NCI-H1048 (cell line): ENCODE data around the gene SEC24A.
A peak's percentile ranks its signal among the peaks of the same experiment; 100 is the strongest.
"Not testable (repeated sequence)": the region's sequence is repeated elsewhere in the genome, so short reads cannot be mapped to it uniquely, and the experiment has no call there.

Source experiments
- DNase-seq: peaks from one replicate; lab custom pipeline; 2025; lab: John Stamatoyannopoulos, UW

The SEC24A gene

DNA sequence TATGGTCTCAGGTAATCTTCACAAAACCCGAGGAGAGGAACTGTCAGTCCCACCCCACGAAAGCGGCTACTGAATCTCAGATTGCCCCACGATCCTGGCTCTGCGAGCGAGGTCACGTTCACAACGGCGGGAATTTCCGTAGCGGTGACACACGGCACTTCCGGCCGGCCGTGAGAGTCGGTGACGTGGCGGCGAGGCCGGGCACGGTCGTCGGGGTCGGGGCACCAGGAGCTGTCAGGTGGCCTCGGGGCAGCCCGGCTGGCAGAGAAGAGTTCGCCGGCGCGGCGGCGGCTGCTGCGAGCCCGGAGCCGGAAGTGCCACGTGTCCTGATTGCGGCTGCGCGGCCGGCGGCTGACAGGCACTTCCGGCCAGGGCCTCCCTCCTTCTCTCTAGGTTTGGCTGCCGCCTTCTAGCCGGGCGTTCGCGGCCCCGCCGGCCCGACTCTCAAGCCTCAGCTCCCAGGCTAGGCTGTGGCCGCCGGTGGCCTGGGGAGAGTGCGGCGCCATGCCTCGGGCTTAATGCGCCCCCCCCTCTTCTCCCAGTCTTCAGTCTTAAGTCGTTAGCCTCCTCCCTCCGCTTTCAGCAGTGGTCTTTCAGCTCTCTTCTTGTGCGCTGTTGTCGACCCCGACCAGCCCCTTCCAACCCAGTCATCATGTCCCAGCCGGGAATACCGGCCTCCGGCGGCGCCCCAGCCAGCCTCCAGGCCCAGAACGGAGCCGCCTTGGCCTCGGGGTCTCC is at the start of gene SEC24A:
TSS of gene SEC24A (plus strand) at position 361 of the 738 bp plus-strand sequence. CDS start at position 653, 292 bp downstream.
- peak; percentile 49 for DNase-seq

DNA sequence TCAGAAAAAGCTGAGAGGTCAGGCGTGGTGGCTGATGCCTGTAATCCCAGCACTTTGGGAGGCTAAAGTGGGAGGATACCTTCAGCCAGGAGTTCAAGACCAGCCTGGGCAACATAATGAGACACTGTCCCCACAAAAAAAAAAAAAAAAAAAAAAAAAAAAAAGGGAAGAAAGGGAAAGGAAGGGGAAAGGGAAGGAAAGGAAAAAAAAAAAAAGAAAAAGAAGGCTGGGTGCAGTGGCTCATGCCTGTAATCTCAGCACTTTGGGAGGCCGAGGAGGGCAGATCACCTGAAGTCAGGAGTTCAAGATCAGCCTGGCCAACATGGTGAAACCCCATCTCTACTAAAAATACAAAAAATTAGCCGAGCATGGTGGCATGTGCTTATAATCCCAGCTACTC is 48.8 kb upstream of the SEC24A start:
- not testable (repeated sequence) for DNase-seq

DNA sequence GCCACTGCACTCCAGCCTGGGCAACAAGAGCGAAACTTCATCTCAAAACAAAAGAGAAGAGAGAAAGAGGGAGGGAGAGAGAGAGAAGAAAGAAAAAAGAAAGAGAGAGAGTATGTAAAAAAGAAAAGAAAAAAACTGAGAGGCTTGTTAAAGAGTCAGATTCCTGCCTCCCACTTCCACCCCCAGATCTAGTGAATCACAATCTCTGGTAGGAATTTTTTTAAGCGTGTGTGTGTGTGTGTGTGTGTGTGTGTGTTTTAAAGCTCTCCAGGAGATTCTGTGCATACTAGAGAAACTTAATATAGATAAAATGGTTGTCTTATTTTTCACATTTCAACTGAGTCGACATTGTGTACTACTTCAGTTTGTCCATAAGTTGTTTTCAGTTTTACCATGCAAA is 48.0 kb upstream of the SEC24A start:
- no peak for DNase-seq

DNA sequence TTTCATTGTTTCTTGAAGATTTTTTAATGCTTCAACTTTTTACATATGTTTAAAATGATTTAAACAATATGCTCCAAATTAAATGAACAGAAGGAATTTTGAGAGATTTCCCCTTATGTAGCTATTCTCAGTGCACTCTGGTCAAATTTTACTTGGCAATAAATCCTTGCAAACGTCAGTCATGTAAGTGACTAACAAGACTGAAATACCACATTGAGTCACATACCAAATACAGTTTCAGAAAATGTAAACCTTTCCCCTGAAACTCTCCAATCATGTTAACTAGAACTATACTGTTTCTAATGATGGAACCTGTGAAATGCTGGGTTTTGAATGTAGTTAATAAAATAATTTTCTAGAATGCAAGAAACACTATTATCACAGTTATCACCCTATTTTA is 45.5 kb upstream of the SEC24A start:
- DNase-seq, result no peak

DNA sequence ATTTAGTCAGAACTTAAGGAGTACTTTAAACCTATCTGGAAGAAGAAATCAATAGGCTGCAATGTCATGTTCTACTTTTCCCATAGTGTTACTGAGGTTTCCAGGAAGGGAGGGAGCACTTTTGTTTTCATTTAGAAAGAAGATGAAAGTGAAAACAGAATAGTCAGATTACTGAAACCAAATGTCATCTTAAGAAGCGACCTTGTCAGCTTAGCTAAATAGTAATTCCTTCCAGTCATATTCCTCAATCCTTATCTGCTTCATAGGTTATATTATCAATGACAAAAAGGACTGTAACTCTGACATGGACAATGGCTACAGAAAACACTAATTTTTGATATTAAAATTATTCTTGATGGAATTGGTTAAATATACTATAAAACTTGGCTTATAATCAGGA is 43.7 kb upstream of the SEC24A start:
- no peak for DNase-seq

DNA sequence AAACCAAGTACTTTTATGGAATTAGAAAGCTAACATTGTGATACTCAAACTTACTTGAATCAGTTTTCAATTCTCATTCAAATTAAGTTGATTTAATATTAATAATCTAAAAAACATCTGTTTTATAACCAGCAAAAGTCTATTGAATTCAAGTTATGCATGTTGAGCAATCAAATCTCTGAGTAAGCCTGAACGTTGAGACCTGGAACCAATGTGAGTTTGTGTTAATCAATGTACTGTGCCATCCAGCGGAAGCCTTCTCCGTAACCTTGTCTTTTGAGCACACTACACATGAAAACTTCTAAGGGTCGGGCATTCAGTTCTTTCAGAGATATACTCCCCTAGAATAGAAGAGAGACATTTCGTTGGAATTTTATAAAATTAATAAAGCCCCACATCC is 41.9 kb upstream of the SEC24A start:
- no peak for DNase-seq

DNA sequence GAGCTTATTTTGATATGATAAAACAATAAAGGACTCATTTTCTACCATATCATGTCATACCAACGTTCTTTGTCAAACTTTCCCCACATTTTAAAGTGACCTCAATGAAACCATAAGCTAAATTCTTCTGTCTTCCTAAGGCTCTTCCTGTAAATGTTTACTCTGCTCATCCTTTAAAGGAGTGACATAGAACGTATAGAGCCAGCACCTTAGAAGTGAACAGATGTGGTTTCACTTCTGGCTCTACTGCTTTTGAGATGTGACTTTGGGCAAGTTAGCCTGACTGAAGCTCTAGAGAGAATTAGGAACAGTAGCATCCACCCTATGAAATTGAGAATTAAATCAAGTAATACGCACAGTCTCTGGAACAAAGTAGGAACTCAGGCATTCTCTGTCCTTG is 40.0 kb upstream of the SEC24A start:
- DNase-seq, result no peak

DNA sequence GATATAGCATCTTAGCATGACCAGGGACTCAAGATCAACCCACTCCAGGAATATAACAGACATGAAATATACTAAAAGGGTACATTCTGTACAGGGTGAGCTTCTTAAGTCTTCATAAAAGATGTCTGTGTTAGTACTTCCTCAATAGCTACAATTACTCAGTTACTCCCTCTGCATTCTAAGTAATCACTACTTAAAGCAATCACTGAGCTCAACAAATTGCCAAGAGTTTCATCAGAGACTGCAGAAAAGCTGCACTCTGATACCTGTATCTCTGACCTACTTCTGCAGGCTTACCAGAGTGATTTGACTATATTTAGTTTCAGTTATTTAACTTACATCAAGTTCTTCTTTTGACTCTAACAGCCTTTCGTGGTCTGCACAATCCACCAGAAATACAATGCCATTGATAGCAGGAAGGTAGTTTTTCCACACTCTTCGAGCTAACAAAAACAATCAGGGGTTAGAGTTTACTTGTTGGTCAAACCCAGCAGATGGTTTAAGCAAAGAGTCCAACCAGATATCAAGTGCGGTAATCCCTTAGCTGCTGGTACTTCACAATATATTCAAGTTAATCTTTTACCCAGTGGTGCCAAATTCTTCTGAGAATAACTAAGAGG is 39.2 kb upstream of the SEC24A start:
- no peak for DNase-seq

DNA sequence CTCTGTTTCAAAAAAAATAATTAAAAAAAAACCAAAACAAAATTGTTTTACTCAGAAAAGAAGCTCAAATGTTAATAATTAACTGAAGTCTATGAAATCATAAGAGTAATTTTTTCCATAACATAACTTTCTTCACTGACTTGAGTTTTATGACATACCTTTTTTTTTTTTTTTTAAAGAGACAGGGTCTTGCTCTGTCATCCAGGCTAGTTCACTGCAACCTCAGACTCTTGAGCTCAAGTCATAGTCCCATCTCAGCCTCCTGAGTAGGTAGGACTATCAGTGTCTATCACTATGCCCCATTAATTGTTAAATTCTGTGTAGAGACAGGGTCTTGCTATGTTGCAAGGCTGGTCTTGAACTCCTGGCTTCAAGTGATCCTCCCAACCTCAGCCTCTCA is 37.9 kb upstream of the SEC24A start:
- DNase-seq, result no peak

DNA sequence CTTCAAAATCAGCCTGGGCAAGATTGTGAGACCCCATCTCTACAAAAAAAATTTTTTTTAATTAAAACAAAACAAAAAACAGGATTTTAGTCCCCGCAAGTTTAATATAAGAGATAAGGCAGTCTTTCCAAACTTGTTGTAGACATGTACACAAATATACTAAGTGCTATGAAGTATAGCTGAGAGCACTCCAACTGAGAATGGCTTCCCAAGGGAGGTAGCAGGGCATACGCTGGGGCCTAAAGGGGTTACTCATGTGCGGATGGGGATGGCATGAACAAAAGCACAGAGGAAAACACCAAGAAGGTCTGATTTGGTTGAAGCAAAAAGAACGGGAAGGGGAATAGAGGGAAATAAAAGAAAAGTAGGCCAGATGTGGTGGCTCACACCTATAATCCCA is 37.1 kb upstream of the SEC24A start:
- no peak for DNase-seq

DNA sequence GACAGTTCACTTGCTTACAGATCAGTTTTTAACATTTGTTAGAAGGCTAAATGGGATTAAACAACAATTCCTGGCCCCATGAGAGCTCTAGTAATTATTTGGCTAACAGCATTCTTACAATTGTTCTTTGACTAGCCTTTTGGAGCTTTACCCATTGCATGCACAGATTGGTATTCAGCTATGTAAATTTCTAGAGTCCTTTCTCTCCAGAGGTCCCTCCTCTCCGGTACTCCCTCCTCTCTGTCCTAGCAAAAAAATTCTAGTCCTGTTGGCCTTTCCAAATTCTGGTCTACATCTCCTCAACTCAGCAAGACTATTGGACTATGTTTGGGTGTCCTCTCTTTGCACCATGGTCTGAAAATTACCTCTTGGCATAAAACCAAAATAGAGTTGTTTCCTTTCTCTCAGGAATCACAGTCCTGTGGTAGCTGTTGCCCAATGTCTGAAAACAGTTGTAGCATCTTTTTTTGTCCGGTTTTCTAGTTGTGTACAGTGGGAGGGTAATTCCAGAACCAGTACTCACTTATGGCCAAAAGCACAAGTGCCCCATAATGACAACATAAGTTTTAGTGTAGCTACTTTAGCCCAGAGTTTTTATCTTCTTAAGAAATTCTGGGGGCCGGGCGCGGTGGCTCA is 34.0 kb upstream of the SEC24A start:
- no peak for DNase-seq

DNA sequence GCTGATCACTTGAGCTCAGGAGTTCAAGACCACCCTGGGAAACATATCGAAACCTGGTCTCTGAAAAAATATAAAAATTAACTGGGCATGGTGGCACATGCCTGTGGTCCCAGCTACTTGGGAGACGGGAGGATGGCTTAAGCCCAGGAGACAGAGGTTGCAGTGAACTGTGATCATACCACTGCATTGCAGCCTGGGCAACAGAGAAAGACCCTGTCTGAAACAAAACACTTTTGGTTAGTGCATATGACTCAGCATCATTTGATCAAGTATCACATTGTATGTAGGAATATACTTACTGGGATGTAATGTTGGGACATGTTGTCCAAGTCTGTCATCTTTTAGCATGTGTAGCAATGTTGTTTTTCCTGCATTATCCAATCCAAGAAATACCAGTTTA is 28.0 kb upstream of the SEC24A start:
- DNase-seq, result no peak

DNA sequence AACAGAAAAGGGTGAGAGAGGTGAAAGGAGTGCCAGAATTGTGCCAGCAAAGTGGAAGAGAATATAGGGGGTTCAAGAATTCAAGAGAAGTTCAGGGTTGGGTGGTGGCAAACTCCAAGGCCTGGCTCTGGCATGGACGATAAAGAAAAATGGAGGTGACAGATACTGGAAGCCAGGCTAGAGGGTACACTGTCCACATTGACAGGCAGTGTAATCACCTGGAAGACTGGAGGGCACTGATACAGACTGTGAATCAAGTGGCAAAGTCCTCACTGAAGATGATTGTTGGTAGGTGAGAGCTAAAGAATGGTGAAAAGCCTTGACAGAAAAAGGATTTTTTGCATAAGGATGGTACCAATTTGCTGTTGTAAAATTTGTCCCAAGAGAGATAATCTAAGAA is 23.0 kb upstream of the SEC24A start:
- no peak for DNase-seq

DNA sequence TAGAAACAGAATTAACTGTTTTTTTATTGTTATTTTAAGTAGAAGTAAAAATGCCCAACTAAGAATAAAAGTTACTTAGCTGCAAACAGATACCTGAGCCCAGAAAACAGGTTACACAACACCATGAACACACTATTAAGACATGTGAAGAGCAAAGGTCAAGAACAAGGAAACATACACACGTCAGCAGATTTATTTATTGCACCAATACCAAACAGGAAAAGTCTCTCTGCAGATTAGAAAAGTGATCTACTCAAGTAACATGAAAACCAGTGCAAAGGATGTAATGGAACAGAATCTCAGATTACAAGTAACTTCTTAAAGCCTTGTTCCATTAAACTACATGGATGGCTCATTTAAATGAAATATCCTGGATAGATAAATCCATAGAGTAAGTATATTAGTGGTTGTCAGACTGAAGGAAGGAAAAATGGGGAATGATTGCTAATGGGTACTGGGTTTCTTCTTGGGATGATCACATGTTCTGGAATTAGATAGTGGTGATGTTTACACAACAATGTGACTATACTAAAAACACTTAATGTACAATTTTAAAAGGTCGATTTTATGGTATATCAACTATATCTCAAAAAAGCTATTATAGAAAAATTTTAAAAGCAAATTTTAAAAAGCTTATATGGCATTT is 22.1 kb upstream of the SEC24A start:
- no peak for DNase-seq

DNA sequence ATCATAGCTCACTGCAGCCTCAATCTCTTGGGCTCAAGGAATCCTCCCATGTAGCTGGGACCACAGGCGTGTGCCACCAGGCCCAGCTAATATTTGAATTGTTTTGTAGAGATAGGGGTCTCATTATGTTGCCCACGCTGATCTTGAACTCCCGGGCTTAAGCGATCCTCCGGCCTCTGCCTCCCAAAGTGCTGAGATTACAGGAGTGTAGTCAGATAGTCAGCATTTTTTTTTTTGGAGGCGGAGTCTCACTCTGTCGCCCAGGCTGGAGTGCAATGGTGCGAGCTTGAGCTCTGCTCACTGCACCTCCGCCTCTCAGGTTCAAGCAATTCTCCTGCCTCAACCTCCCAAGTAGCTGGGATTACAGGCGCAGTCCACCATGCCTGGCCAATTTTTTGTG is 14.4 kb upstream of the SEC24A start:
- no peak for DNase-seq

DNA sequence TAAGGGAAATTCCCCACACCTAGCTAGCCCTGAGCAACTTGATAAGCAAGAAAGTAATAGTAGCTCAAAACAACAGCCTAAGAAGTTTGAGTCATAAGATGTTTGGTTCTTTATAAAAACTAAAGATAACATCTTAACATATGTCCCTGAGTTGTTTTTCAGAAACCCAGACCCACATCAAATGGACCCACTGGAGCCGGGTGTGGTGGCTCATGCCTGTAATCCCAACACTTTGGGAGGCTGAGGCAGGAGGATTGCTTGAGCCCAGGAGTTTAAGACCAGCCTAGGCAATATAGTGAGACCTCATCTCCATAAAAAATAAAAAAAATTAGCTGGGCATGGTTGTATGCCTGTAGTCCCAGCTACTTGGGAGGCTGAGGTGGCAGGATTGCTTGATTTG is 13.2 kb upstream of the SEC24A start:
- DNase-seq, result not testable (repeated sequence)

DNA sequence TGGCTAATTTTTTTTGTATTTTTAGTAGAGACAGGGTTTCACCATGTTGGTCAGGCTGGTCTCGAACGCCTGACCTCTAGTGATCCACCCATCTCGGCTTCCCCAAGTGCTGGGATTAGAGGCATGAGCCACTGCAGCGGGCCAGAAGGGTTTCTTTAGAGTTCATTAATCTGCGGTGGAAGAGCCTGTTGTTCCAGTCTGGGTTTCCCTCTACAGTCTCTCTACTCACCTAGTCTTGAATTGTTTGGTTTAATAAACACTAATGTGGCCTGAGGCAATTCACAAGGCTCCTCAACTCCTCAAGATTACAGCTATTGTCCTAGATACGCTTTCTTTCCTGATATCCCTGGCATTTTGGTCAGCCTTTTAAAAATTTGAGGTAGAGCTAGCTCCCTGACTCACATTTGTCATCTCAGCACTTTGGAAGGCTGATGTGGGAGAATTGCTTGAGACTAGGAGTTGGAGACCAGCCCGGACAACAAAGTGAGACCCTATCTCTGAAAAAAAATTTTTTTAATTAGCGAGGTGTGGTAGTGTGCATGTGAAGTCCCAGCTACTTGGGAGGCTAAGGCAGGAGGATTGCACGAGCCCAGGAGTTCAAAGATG is 11.4 kb upstream of the SEC24A start:
- no peak for DNase-seq

DNA sequence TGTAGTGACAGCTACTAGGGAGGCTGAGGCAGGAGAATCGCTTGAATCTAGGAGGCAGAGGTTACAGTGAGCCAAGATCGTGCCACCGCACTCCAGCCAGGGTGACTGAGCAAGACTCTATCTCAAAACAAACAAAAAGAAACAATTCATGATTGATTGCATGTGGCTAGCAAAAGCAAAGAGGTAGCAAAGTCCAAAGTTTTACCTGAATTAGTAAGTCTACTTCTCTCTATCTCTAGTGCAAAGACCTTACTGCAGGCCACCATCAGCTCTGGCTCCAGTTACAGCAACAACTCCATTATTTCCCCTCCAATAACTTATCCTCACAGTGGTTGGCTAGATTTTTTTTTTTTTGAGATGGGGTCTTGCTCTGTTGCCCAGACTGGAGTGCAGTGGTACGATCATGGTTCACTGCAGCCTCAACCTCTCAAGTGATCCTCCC is 9.8 kb upstream of the SEC24A start:
- no peak for DNase-seq

DNA sequence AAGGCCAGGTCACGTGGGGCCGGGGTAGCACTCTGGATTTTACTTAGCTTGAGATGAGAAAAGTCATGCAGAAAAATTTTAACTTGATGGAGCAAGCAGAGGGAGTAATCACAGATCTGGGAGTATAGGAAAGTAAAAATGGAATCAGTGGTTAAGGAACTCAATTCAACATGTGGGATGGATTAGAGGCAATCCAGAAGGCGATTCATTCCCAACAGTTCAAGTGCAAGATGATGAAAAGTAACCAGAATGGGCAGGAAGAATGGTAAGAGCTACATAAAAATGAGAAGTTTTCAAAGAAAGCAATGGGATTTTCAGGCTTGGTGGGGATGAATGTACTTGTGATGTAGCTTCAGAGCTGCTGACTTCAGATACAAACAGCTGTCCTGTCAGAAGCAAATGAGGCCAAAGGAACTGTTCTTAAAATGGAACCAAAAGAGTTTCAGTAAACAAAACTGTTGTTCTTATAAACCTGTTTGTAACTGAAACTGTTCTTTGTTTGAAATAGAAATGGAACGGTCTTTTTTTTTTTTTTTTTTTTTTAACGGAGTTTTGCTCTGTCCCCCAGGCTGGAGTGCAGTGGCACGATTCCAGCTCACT is 5.6 kb upstream of the SEC24A start:
- DNase-seq, result no peak

DNA sequence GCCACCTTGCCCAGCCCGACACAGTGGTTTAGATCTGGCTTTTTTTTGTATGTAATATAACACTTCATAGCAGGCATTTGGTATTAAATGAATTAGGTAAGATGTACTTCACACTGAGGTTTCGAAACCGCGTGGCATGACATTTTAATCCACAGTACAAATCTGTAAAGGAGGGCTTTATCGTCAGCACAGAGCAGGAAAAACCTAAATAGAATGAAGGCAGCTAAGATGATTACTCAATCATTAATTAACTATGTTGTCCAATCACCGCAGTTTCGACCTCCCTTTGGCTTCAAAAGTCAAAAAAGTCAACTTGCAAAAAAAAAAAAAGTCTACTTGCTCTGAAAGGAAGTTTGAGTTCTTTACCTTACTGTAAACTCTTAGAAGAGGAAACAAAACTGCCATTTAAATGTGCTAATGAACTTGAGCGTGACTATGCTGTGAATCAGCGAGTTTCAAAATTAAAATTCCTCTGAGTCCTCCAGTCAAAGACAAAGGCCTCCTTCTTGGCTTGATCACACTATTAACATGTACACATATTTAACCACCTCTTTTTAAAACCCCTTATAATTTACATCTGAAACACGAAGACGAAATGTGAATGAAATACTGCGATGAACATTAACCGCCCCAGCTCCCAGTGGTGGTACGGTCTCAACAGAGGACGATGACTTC is 698 bp upstream of the SEC24A start:
- no peak for DNase-seq

DNA sequence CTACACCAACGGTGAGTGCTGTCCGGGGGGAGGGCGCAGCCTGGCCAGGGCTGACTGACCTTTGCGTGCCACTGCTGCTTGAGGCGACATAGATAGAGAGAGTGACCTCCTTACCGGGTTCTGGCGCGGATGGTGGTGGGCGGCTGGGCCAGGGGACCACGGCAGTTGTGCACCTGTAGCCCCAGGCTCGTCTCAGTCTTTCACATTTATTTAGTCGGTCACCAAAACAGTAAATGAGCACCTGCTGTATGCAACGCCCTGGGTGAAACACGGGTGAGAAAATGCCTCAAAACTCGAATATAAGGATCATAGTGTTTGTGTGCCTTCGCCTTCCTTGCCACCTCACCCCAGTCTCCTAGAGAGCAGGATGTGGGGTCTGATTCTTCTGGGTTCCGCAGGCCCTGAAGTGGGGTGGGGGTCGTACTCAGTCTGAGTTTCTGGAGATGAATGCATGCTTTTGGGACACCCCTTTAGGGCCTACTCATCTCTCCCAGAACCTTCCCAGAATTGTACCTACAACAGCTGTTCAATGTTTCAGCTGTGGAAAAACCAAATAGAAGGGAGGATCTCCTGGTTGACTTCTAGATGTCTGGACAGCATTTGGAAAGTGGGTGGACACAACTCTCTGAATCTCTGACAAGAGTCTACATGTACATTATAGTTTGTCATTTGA is 714 bp downstream of the SEC24A start:
- no peak for DNase-seq
